ENCODE measurements around the gene TUSC7.

TUSC7 gene

GRCh38 chr3:116739678-116740077 lies 30.1 kb downstream of the TUSC7 start:
- H3K36me3 Mint-ChIP-seq (ENCODE audit: low read depth): no peaks in the 10 kb centered on the region
- H3K27me3 Mint-ChIP-seq: no peaks in the 10 kb centered on the region
- no peak overlapping the region for H3K27ac Mint-ChIP-seq
- H3K4me1 Mint-ChIP-seq (ENCODE audit: low read depth): no peaks in the 10 kb centered on the region
- H3K9me3 Mint-ChIP-seq: peaks cover 6% of the 10 kb centered on the region
- no peak overlapping the region for H3K4me3 Mint-ChIP-seq

GRCh38 chr3:116740293-116740692 lies 30.7 kb downstream of the TUSC7 start:
- Mint-ChIP-seq H3K27ac (no peak overlapping the region), H3K4me3 (no peak overlapping the region), H3K27me3 (no peaks in the 10 kb centered on the region), H3K4me1 (ENCODE audit: low read depth) (no peaks in the 10 kb centered on the region), H3K9me3 (peaks cover 6% of the 10 kb centered on the region), H3K36me3 (ENCODE audit: low read depth) (no peaks in the 10 kb centered on the region)

- Mint-ChIP-seq H3K4me3 (no peak overlapping the region), H3K27me3 (no peaks in the 10 kb centered on the region), H3K36me3 (ENCODE audit: low read depth) (no peaks in the 10 kb centered on the region), H3K27ac (no peak overlapping the region), H3K9me3 (peaks cover 3% of the 10 kb centered on the region), H3K4me1 (ENCODE audit: low read depth) (no peaks in the 10 kb centered on the region)
Observed at GRCh38 chr3:116741467-116741866, 31.9 kb downstream of the TUSC7 start.

GRCh38 chr3:116743062-116743461 lies 33.5 kb downstream of the TUSC7 start:
- Mint-ChIP-seq H3K9me3 (peaks cover 6% of the 10 kb centered on the region), H3K36me3 (ENCODE audit: low read depth) (no peaks in the 10 kb centered on the region), H3K4me1 (ENCODE audit: low read depth) (no peaks in the 10 kb centered on the region), H3K4me3 (no peak overlapping the region), H3K27me3 (no peaks in the 10 kb centered on the region), H3K27ac (no peak overlapping the region)

GRCh38 chr3:116749388-116749787 lies 39.8 kb downstream of the TUSC7 start:
- no peaks in the 10 kb centered on the region for H3K36me3 Mint-ChIP-seq (ENCODE audit: low read depth)
- H3K4me3 Mint-ChIP-seq: no peak overlapping the region
- H3K27ac Mint-ChIP-seq: no peak overlapping the region
- H3K9me3 Mint-ChIP-seq: peaks cover 4% of the 10 kb centered on the region
- no peaks in the 10 kb centered on the region for H3K27me3 Mint-ChIP-seq
- H3K4me1 Mint-ChIP-seq (ENCODE audit: low read depth): no peaks in the 10 kb centered on the region

GRCh38 chr3:116757315-116757714 lies 47.7 kb downstream of the TUSC7 start:
- H3K36me3 Mint-ChIP-seq (ENCODE audit: low read depth): no peaks in the 10 kb centered on the region
- H3K4me3 Mint-ChIP-seq: no peak overlapping the region
- H3K9me3 Mint-ChIP-seq: no peaks in the 10 kb centered on the region
- peaks cover 4% of the 10 kb centered on the region for H3K27me3 Mint-ChIP-seq
- no peak overlapping the region for H3K27ac Mint-ChIP-seq
- no peaks in the 10 kb centered on the region for H3K4me1 Mint-ChIP-seq (ENCODE audit: low read depth)

- no peak overlapping the region for H3K27ac Mint-ChIP-seq
- no peaks in the 10 kb centered on the region for H3K4me1 Mint-ChIP-seq (ENCODE audit: low read depth)
- no peaks in the 10 kb centered on the region for H3K9me3 Mint-ChIP-seq
- no peaks in the 10 kb centered on the region for H3K36me3 Mint-ChIP-seq (ENCODE audit: low read depth)
- no peak overlapping the region for H3K4me3 Mint-ChIP-seq
- H3K27me3 Mint-ChIP-seq: peaks cover 4% of the 10 kb centered on the region
Observed at GRCh38 chr3:116759316-116759715, 49.7 kb downstream of the TUSC7 start.
